RWPE2 (cell line): ENCODE data around the gene TMEM116.
A peak's percentile ranks its signal among the peaks of the same experiment; 100 is the strongest.

ENCODE experiments used
- ATAC-seq: fragments of 200-7000 bp; cut with Tn5 transposase; 3 replicates; pipeline ENCODE4 v1.9.1; 2021; ENCODE audit warnings: low read depth
- DNase-seq: peaks from one replicate; pipeline ENCODE4 v3.0.0-alpha.2; 2020; ENCODE audit warnings: low spot score
- H3K27ac ChIP-seq: fragments of 450-650 bp; 2 replicates; pipeline ENCODE4 v1.5.1; 2017; ENCODE audit warnings: mild to moderate bottlenecking; ENCODE audit not compliant: poor library complexity, severe bottlenecking
- H3K27me3 ChIP-seq: fragments of 250-450 bp; sonication (Bioruptor Pico); 2 replicates; pipeline ENCODE4 v1.5.1; 2021; ENCODE audit warnings: mild to moderate bottlenecking, moderate library complexity; ENCODE audit not compliant: insufficient read depth, poor library complexity, severe bottlenecking
- H3K36me3 ChIP-seq: fragments of 250-450 bp; sonication (Bioruptor Pico); 2 replicates; pipeline ENCODE4 v1.5.1; 2020; ENCODE audit warnings: low read depth, mild to moderate bottlenecking, moderate library complexity
- H3K4me1 ChIP-seq: fragments of 250-450 bp; sonication (Bioruptor Pico); 2 replicates; pipeline ENCODE4 v1.5.1; 2021; ENCODE audit warnings: mild to moderate bottlenecking, moderate library complexity; ENCODE audit not compliant: insufficient read depth, poor library complexity, severe bottlenecking
- H3K4me3 ChIP-seq: fragments of 250-450 bp; sonication (Bioruptor Pico); 2 replicates; pipeline ENCODE4 v1.5.1; 2021; ENCODE audit warnings: mild to moderate bottlenecking, moderate library complexity; ENCODE audit not compliant: severe bottlenecking
- H3K9me3 ChIP-seq: fragments of 250-450 bp; sonication (Bioruptor Pico); 2 replicates; pipeline ENCODE4 v1.5.1; 2021; ENCODE audit warnings: mild to moderate bottlenecking, moderate library complexity; ENCODE audit not compliant: severe bottlenecking
- TF ChIP-seq, protein P1 (sequence below): fragments of 450-650 bp; IDR thresholded peaks from one replicate; pipeline ENCODE4 v1.5.1; 2017; ENCODE audit warnings: mild to moderate bottlenecking, moderate library complexity; ENCODE audit not compliant: poor library complexity, severe bottlenecking

The TMEM116 gene

DNA sequence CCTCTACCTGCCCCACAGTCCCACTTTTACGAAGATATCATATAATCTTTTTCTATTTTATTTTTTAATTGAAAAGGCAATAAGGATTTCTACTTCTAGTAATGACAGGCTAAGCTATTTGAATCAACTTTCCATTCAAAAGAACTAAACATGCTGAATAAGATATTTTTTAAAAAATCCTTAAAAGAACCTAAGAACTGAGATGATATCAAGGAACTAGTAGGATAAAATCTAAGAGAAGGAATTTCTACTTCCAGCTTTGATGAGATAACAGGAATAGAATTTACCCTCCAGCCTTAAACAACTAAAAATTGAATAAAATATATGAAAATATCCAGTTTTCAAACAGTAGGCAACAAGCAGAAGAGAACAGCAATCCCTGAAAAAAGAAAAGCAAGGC is 69.0 kb downstream of the TMEM116 start:
- DNase-seq (no peak), ATAC-seq (no peak)
- Histone ChIP-seq H3K27me3 (no peaks in the 10 kb centered on the region), H3K4me3 (no peak overlapping the region), H3K4me1 (peaks cover 5% of the 10 kb centered on the region), H3K9me3 (no peaks in the 10 kb centered on the region), H3K27ac (no peak overlapping the region), H3K36me3 (no peaks in the 10 kb centered on the region)
- TF ChIP-seq, protein P1, sequence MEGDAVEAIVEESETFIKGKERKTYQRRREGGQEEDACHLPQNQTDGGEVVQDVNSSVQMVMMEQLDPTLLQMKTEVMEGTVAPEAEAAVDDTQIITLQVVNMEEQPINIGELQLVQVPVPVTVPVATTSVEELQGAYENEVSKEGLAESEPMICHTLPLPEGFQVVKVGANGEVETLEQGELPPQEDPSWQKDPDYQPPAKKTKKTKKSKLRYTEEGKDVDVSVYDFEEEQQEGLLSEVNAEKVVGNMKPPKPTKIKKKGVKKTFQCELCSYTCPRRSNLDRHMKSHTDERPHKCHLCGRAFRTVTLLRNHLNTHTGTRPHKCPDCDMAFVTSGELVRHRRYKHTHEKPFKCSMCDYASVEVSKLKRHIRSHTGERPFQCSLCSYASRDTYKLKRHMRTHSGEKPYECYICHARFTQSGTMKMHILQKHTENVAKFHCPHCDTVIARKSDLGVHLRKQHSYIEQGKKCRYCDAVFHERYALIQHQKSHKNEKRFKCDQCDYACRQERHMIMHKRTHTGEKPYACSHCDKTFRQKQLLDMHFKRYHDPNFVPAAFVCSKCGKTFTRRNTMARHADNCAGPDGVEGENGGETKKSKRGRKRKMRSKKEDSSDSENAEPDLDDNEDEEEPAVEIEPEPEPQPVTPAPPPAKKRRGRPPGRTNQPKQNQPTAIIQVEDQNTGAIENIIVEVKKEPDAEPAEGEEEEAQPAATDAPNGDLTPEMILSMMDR = no peak

DNA sequence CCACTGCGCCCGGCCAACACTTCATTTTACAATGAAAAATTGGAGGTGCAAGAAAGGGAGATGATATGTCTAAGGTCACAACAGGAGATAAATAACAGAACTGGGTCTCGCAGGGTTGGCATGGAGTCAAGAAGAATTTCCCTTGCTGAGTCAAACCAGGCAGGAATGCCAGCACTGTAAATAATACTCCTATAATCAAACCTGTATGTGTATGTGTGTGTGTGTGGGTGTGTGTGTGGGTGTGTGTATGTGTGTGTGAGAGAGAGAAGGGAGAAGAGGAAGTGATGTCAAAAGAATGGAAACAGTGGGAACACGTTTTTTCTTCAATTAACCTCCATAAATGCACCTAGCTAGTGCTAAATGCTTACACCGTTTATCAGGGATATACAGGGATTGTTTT is 70.4 kb downstream of the TMEM116 start:
- DNase-seq (no peak), ATAC-seq (peak; percentile 66)
- TF ChIP-seq, protein P1 = no peak
- peaks cover 5% of the 10 kb centered on the region for H3K4me1 ChIP-seq
- H3K4me3 ChIP-seq = no peak overlapping the region
- H3K9me3 ChIP-seq = no peaks in the 10 kb centered on the region
- no peak overlapping the region for H3K27ac ChIP-seq
- no peaks in the 10 kb centered on the region for H3K36me3 ChIP-seq
- no peaks in the 10 kb centered on the region for H3K27me3 ChIP-seq

DNA sequence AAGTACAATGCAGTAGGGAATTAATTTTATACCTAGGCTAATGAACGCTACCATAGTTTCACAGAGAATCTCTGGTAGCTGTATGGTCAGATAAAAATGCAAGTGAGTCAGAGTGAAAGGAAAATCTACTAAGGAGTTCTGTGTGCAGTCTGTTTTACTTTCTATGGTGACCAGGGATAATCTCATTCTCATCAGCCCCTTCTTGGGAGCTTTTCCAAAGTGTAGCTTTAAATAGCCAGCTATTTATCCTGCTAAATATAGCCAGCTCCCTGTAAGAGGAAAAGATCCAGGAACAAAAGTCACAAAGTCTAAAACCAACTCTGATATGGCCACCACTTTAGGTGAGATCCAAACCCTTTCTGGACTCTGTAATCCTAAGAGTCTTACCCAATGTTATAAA is 75.5 kb downstream of the TMEM116 start:
- Histone ChIP-seq H3K4me3 (no peak overlapping the region), H3K27ac (no peak overlapping the region), H3K4me1 (no peaks in the 10 kb centered on the region), H3K27me3 (no peaks in the 10 kb centered on the region), H3K9me3 (no peaks in the 10 kb centered on the region), H3K36me3 (no peaks in the 10 kb centered on the region)
- TF ChIP-seq, protein P1 = no peak
- DNase-seq (no peak), ATAC-seq (no peak)

DNA sequence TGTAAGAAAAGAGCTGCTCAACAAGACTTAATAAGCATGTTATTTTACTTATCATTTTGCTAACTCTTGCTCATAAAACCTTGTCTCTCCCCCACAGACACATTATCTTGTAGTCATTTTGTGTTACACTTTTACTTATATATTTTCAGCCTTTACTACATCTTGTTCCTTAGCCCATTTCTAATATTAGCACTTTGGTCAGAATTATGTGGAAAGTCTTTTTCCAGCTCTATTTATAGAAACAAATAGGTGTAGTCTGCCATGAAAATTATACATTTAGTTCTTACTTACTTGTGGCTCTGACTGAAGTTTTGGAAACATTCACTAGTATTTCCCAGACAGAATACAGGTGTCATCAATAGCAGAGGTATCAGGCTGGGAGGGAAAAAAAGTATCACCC is 76.1 kb downstream of the TMEM116 start:
- Histone ChIP-seq H3K27me3 (no peaks in the 10 kb centered on the region), H3K4me1 (no peaks in the 10 kb centered on the region), H3K9me3 (no peaks in the 10 kb centered on the region), H3K36me3 (no peaks in the 10 kb centered on the region), H3K27ac (no peak overlapping the region), H3K4me3 (no peak overlapping the region)
- DNase-seq (no peak), ATAC-seq (no peak)
- TF ChIP-seq, protein P1 = no peak

DNA sequence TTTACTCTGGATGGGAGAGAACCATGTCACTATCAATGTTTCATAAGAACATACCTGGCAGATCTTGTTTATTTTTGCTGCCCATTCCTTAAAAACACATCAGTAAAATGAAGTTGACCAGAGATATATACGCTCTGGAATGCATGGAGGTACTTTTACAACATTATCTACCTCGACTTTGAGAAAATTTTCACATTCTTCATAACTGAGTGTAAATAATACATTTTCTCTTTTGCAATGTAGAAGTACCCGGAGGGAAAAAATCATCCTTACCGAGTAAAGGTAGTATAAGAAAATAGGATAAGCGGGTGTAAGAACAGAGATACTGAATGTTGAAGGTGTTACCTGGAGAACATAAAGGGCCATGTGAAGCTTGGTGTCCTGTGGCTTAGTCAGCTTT is 80.7 kb downstream of the TMEM116 start:
- Histone ChIP-seq H3K27ac (no peak overlapping the region), H3K4me1 (no peaks in the 10 kb centered on the region), H3K4me3 (no peak overlapping the region), H3K9me3 (no peaks in the 10 kb centered on the region), H3K27me3 (no peaks in the 10 kb centered on the region), H3K36me3 (no peaks in the 10 kb centered on the region)
- no peak for ATAC-seq
- TF ChIP-seq, protein P1 = no peak
- DNase-seq = no peak
